Esophagus muscularis mucosa (tissue), 3 donors: ENCODE results near the gene MYNN.

Experiments
- CTCF ChIP-seq, 3 experiments: fragments of 200-600 bp in 2 of 3; fragments of 450-650 bp in 1 of 3; sonication (generic) in 2 of 3; IDR thresholded peaks; one replicate each; pipeline ENCODE4 v1.5.1; 2017 to 2019; ENCODE audit warnings: antibody characterized with exemption in 3 of 3, mild to moderate bottlenecking in 2 of 3, moderate library complexity in 1 of 3
- POLR2A ChIP-seq: fragments of 450-650 bp; IDR thresholded peaks from one replicate; pipeline ENCODE4 v1.6.1; 2017; ENCODE audit warnings: antibody characterized with exemption, moderate library complexity, mild to moderate bottlenecking, low read depth

DNA sequence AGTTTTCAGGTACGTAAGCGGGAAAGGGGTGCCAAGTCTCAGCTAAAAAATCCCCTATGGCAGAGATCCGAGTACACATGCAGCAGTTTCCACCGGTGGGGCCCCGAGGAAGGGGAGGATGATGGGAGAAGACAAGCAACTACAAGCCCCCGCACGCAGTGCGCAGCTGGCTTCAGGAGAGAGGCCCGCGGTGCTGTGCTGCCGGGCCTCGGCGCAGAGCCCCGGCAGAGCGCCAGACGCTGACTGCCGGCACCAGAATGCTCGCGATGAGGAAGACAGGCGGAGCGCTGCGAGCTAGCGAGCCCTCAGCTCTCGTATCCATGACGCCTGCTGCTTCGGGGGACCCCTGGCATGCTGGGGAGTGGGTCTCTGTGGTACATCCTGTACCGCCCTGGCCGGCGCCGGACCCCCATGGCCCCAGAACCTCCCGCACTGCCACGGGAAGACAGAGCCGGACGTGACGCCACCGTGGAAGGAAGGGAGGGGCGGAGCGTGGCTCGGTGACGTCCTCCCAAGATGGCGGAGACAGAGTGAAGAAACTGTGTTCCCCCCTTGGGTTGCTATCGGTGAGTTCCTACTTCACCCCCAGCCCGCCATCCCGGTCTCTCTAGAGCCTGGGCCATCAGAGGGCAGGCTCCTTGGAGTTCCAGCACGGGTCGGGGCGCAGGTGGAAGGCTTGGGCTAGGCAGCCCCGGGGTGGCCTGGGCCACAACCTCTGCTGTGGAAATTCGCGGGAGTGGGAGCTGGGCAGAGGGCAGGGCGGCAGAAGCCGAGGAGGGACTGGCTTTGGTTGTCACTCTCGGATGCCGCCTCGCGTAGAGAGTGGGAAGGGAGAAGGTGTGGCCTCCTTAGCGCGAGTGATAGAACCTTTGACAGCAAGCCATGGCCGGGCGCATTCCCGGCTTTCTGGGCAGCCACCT lies at the start of gene MYNN:
- no peak for TF ChIP-seq CTCF (IDR thresholded peaks at IDR 0.05)
- TF ChIP-seq POLR2A, result peak; percentile 99
